Effector CD4-positive, alpha-beta T cell (primary cell): ENCODE measurements around the gene MYH14.
"Not testable (repeated sequence)": the region's sequence is repeated elsewhere in the genome, so short reads cannot be mapped to it uniquely, and the experiment has no call there.

Experiments used
- DNase-seq: peaks from one replicate; pipeline ENCODE4 v3.0.0-alpha.2; 2020

The MYH14 gene

DNA sequence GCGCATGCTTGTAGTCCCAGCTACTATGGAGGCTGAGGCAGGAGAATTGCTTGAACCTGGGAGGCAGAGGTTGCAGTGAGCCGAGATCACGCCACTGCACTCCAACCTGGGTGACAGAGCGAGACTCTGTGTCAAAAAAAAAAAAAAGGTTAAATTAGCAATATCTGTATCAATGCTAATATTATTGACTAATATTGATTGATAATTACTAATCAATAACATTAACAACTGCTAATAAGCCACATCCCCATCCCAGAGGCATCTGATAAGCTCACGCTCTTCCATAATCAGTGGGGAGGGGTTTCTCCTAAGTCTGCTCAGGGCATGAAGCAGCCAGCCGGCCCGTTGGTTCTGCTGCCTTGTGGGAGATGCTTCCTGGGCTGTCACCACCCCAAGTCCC is 24.7 kb downstream of the MYH14 start:
- not testable (repeated sequence) for DNase-seq

DNA sequence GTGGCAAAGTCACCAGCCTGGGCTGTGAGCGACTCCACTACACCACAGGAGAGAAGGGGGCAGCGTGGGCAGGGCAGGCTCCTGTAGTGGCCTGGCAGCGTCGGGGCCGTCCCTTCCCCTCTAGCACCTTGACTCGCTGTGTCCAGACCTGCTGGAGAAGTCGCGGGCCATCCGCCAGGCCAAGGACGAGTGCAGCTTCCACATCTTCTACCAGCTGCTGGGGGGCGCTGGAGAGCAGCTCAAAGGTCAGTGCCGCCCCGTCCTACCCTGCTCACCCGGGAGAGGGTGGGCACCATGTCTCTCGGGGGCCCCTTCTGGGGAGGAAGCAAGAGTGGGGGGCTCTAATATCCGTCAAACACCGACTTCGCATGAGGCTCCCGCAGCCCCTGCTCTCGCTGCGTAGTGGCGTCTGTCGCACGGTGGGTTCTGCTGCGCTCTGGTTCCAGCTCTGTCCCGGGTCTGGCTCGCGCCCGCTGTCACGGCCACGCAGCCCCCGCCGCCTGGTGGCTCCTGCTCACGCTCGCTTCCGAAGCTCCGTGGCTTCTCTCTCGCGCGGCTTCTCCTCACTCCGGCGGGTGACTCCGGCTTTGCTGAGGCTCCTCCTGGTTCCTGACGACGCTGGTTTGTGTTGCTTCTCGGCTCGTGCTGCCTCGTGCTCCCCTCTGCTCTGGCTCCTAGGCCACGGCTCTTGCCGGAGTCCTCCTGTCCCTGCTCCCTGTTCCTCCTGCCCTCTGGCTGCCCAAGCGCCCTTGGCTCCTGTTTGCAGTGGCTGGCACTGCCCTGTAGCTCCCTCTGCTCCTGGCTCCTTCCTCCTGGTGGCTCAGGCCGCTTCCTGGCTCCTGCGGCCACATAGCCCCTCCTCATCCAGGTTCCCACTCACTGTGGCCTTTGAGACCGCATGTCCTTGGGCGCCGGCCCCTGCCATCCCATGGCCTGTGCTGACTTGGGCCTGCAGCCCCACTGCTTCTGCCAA is 27.2 kb downstream of the MYH14 start:
- no peak for DNase-seq

DNA sequence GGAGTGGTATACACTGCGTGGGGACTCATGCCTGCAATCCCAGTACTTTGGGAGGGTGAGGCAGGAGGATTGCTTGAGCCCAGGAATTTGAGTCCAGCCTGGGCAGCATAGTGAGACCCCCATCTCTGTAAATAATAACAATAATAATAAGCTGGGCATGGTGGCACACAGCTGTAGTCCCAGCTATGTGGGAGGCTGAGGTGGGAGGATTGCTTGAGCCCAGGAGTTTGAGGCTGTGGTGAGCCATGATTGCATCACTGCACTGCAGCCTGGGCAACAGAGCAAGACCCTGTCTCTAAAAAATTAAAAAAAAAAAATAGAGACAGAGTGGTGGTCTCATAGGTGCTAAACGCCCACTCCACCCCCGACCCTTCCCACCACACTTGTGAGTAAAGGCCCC is 28.0 kb downstream of the MYH14 start:
- not testable (repeated sequence) for DNase-seq

DNA sequence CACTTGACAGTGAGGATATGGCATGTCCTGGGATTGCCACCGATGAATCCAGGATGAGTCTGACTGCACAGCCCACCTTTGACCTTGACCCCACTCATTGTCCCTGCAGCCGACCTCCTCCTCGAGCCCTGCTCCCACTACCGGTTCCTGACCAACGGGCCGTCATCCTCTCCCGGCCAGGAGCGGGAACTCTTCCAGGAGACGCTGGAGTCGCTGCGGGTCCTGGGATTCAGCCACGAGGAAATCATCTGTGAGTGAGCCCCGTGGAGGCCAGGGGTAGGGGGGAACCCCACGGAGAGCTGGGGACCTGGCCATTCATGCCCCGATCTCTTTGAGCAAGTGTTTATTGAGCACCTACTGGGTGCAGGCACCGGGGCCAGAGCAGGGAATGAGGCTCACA is 28.4 kb downstream of the MYH14 start:
- no peak for DNase-seq

DNA sequence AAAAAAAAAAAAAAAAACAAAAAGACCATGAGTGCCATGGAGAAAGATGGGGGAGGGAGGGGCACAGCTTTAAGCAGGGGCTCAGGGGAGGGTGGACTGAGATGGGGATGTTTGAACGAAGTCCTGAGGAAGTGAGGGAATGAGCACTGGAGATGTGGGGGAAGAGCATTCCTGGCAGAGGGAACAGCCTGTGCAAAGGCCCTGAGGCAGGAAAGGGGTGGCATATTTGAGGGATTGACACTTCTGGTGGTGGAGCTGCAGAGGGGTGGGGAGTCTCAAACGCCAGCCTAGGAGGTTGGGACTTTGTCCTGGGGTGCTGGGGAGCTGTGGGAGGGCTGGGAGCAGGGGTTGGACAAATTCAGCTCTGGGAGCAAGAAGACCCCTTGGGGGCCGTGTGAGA is 29.2 kb downstream of the MYH14 start:
- no peak for DNase-seq

DNA sequence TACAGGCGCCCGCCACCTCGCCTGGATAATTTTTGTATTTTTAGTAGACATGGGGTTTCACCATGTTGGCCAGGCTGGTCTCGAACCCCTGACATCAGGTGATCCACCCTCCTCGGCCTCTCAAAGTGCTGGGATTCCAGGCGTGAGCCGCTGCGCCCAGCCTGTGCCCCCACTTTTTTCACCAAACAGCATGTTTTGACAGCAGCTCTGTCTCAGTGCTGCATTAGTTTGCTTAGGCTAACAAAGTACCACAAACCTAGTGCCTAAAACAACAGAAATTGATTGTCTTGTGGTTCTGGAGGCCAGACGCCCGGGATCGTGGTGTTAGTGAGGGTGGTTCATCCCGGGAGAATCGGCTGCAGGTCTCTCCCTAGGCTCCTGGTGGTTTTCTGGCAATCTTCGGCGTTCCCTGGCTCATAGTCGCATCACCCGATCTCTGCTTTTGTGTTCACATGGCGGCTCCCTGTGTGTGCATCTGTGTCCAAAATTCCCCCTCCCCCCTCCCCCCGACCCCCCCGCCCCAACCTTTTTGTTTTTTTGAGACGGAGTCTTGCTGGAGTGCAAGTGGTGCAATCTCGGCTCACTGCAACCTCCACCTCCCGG is 30.0 kb downstream of the MYH14 start:
- no peak for DNase-seq

DNA sequence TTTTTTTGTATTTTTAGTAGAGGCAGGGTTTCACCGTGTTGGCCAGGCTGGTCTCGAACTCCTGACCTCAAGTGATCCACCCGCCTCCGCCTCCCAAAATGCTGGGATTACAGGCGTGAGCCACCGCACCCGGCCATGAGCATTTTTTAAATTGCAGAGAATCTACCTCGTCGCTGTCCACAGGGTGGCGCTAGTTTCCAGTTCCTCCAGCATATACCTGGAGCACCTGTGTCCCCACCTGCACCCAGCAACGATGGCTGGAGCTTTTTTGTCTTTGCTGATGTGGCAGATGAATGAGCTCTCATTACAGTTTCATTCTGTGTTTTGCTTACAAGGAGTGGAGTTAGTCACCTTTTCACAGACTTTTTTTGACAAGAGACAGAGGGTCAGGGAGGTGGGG is 34.1 kb downstream of the MYH14 start:
- not testable (repeated sequence) for DNase-seq

DNA sequence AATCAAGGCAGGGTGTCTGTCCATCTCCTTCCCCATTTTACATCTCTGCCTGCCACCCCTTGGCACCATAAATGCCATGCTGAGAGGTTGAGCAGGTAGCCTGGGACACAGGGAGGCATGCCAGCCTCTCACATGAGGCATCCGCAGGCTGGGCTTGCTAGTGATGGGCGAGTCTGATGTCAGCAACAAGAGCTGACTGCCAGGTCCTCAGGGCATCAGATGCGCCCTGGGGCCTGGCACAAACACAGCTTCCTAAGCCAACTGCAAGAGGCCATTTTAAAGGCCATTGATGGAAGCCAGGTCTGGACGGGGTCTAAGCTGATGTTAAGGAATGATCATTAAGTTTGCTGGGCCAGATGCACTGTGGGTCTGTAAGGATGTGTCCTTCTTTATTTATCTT is 34.6 kb downstream of the MYH14 start:
- DNase-seq = no peak

DNA sequence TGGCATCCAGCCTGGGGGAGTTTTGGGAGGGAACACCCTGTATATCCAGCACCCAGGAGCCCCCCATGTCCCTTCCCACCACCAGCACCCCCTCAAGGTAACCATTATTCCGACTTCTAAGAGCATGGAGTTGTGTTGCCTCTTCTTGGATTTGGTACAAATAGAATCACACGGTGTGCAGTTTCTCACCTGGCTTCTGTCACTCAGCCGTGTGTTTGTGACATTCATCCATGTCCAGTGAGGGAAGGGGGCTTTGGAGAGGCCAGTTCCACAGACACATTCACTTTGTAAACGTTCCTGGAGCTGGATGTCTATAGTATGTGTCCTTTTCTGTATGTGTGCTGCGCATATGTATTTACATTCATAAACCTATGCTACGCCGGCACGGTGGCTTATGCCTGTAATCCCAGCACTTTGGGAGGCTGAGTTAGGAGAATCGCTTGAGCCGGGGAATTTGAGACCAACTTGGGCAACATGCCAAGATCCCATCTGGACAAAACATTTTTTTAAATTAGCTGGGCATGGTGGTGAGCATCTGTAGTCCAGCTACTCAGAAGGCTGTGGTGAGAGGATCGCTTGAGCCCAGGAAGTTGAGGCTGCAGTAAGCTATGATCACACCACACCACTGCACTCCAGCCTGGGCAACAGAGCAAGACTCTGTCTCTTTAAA is 36.6 kb downstream of the MYH14 start:
- no peak for DNase-seq

DNA sequence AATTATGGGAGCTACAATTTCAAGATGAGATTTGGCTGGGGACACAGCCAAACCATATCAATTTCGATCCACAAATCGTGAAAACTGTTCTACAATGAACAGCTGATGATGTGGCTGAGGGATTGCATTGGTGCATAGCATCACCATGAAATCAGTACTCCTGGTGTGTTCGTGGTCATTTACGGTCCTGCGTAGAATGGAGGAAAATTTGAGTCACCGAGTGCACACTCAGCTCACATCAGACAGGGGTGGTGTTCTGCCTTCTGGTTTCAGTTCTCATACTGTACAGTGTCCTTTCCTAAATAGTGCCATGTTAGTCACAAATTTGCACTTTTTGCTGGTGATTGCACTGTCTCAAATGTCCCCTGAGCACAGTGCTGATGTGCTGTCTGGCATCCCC is 39.2 kb downstream of the MYH14 start:
- no peak for DNase-seq

DNA sequence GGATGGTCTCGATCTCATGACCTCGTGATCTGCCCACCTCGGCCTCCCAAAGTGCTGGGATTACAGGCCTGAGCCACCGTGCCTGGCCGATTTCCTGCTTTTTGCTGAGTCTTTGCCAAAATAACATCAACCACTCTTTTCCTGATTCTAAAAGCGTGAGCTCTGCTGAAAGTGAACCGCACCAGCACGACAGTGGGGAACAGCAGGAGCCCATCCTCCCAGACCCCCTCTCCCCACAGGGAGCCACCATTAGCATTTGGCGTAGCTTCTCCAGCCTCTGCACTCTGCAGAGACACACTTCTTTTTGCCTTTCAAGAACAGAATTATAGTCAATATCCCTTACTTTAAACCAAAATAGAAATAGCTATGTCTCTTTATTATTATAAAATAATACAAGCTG is 41.3 kb downstream of the MYH14 start:
- DNase-seq = no peak

DNA sequence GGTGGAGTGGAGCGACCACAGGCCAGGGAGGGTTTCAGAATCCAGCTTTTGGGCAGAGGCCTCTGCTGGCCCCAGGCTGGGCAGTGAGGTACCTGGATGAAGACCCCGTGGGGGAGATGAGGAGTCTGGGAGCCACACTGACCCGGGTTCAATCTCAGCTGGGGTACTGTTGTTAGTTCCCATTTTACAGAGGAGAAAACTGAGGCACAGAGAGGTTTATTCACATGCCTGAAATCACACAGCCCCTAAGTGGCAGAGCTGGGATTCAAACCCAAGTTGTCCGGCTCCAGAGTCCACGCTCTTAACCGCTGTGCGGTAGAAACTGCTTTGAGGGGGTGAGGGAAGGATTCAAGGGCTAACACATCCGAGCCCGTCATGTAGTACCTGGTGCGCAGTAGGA is 45.0 kb downstream of the MYH14 start:
- DNase-seq = no peak

DNA sequence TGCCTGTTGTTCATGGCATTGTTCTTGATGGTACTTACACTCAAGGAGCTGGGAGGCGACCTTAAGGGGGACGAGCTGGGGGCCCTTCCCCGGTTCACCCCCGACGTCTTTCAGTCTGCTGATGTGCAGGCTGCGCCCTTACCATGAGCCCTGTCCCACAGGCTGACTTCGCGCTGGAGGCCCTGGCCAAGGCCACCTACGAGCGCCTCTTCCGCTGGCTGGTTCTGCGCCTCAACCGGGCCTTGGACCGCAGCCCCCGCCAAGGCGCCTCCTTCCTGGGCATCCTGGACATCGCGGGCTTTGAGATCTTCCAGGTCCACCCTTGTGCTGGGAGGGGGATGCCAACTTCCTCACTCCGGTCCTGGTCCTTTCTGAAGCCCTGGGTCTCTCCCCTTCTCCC is 45.4 kb downstream of the MYH14 start:
- DNase-seq = no peak

DNA sequence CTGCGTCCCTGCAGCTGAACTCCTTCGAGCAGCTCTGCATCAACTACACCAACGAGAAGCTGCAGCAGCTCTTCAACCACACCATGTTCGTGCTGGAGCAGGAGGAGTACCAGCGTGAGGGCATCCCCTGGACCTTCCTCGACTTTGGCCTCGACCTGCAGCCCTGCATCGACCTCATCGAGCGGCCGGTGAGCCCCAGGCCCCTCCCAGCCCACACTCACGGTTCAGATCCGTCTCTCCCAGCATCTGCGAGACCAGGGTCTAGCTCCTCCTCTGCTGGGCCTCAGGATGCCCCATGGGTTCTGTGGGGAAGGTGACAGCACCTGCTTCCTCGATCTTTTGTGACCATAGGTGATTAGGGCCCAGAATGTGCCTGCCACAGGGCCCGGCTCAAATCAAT is 46.2 kb downstream of the MYH14 start:
- DNase-seq = no peak

DNA sequence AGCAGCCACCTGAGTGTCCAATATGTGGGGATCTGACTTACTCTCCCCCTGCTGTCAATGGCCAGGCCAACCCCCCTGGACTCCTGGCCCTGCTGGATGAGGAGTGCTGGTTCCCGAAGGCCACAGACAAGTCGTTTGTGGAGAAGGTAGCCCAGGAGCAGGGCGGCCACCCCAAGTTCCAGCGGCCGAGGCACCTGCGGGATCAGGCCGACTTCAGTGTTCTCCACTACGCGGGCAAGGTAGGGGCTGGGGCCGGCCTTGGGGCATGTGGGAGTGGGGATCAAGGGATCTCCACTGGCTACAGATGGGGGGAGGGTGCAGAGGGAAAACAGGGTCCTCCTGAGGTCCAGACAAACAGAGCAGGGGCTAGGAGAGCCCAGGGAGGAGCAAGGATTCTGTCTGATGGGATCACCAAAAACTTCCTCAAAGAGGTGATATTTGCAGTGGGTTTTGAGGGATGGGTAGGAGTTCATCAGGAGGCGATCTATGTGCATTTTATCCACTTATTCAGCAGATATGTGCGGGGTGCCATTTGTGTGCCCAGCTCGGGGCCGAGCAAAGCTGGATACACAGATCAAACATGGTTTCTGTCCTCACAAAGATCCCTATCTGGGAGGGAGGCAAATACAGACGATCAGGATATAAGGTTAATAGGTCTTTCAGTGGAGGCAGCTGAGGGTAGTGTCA is 47.2 kb downstream of the MYH14 start:
- no peak for DNase-seq

DNA sequence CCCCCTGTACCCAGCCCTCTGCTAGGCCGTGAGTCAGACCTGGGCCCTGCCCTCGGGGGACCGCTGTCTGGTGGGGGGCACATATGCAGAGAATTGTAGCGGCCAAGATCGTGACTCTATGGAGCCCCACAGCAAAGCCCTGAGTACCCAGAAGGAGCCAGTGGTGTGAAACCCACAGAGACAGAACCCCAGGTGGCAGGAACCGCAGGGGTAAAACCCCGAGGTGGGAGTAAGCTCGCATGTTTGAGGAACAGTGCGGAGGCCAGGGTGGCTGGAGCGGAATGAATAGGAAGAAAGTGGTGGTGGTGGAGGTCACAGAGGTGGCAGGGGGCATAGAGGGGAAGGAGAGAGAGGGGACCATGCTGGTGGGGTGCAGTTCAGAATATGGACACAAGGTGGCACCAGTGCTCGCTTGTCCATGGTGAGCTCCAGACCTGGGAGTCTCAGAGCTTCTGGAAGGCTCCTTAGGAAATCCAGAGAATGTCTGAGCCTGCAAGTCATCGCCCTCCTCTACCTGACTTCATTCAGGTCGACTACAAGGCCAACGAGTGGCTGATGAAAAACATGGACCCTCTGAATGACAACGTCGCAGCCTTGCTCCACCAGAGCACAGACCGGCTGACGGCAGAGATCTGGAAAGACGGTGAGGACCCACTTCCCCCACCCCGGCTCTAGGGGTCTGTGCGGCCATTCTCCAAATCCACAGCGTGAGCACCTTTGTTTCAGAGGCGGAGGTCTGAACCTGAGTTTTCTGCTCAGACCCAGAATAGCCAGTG is 48.9 kb downstream of the MYH14 start:
- no peak for DNase-seq

DNA sequence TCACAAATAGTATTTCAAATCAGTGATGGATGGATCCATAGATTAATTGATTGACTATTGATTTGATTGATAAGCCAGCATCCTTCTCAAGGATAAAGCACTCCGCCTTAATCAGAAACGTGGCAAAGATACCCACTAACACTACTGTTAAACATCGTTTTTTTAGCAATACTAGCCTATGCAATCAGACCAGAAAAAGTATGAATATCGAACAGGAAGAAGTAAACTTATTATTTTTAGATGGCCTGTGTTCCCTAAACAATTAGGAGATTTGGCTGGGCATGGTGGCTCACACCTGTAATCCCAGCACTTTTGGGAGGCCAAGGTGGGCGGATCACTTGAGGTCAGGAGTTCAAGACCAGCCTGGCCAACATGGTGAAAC is 49.5 kb downstream of the MYH14 start:
- DNase-seq = no peak

DNA sequence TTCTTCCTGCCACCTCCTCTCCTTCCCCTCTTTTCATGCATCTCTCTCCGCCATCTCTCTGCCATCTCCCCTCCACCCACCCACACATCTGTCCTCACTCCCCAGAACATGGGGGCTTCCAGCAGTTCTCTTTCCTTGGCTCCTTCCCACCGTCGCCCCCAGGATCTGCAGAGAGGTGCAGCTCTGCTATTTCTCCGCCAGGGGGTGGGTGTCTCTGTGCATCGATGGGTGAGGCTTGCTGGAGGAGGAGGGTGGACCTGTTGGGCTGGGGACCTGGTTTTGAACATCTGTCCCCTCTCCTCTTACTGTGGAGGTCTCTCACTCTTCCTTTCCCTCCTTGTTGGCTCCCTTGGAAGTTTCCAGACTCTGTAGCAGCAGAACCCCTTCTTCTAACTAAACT is 51.7 kb downstream of the MYH14 start:
- no peak for DNase-seq

DNA sequence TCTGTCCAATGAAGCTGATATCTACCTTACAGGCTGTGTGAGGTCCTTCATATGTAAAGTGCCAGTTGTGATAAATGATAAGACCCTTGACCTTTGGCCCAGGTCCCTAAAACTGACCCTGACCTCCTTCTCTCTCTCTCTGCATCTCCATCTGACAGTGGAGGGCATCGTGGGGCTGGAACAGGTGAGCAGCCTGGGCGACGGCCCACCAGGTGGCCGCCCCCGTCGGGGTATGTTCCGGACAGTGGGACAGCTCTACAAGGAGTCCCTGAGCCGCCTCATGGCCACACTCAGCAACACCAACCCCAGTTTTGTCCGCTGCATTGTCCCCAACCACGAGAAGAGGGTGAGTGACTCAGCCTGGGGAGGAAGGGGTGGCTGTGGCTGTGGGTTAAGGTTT is 53.7 kb downstream of the MYH14 start:
- no peak for DNase-seq

DNA sequence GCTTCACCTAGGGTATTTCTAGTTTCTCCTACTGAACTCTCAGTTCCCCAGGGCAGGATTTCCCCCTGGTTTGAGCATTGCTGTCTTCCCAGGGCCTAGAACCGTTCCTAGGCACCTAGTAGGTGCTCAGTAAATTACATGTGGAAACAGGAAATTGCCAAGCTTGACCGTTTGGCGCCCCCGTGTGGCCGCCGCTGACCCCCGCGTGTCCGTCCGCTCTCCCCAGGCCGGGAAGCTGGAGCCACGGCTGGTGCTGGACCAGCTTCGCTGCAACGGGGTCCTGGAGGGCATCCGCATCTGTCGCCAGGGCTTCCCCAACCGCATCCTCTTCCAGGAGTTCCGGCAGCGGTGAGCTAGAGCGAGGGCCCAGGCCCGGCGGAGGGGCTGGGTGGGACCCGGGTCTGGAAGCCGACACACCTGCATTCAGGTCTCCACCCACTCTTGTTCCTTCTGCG is 55.5 kb downstream of the MYH14 start:
- no peak for DNase-seq

DNA sequence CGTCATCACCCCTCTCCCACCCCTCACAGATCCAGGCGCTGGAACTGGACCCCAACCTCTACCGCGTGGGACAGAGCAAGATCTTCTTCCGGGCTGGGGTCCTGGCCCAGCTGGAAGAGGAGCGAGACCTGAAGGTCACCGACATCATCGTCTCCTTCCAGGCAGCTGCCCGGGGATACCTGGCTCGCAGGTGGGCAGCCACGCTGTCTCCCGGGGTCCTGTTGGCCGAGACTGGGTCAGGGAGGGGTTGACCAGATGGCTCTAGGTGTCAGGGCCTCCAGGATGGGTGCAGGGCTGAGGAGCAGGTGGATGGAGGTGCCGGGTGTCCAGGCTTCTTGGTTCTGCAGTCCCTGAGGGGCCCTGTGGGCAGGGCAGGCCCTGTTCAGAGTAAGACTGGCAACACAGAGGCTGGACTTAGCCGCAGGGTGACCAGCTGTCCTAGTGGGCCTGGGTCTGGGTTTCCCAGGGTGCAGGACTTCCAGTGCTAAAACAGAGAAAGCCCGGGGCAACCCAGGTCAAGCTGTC is 58.1 kb downstream of the MYH14 start:
- DNase-seq = no peak

DNA sequence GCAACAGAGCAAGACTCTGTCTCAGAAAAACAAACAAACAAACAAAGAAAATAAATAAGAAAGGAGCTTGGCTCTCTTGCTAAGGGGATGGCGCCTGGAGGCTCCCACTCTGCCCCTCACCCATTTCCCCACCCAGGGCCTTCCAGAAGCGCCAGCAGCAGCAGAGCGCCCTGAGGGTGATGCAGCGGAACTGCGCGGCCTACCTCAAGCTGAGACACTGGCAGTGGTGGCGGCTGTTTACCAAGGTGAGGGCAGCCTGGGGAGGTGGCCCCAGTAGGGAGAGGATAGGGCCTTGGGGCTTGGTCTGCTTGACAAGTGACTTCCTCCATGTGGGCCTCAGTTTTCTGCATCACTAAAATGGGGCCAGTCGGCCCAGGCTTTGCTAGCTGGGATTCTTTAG is 59.8 kb downstream of the MYH14 start:
- DNase-seq = no peak
